GM12878 (cell line): ENCODE data around the gene HSP90AB1. TPM values are rescaled to one million over a fixed set of nuclear protein-coding genes. Genes with fewer than 3 reads are reported as not detected.

ENCODE experiments used
- BACH1 ChIP-seq: fragments of 450-650 bp; IDR thresholded peaks from 2 replicates; pipeline ENCODE4 v1.6.1; 2017; ENCODE audit warnings: mild to moderate bottlenecking, borderline replicate concordance
- KAT2A ChIP-seq: conservative IDR thresholded peaks from 2 replicates; pipeline ENCODE4 v1.6.1; 2011; ENCODE audit warnings: low read depth, low read length; ENCODE audit not compliant: control insufficient read depth
- MTA3 ChIP-seq: IDR thresholded peaks from 2 replicates; pipeline ENCODE4 v1.6.1; 2012; ENCODE audit warnings: low read length, inconsistent platforms, borderline replicate concordance
- SIN3A ChIP-seq: IDR thresholded peaks from 2 replicates; pipeline ENCODE4 v1.6.1; 2012; ENCODE audit warnings: low read depth, low read length, improper control_type of control experiment
- SP1 ChIP-seq: IDR thresholded peaks from one replicate; pipeline ENCODE4 v1.6.1; 2011; ENCODE audit warnings: low read depth, low read length
- SREBF1 ChIP-seq: IDR thresholded peaks from 2 replicates; pipeline ENCODE4 v1.6.1; 2012; ENCODE audit warnings: mild to moderate bottlenecking, low read length
- STAT3 ChIP-seq: IDR thresholded peaks from 2 replicates; pipeline ENCODE4 v1.6.1; 2011; ENCODE audit warnings: low read depth, low read length, improper control_type of control experiment
- TCF12 ChIP-seq: IDR thresholded peaks from 2 replicates; pipeline ENCODE4 v1.6.1; 2011; ENCODE audit warnings: low read depth, mild to moderate bottlenecking, low read length
- TCF3 ChIP-seq: IDR thresholded peaks from 2 replicates; pipeline ENCODE4 v1.6.1; 2012; ENCODE audit warnings: low read depth, mild to moderate bottlenecking, low read length, borderline replicate concordance; ENCODE audit not compliant: insufficient read depth
- YY1 ChIP-seq: IDR thresholded peaks from 2 replicates; pipeline ENCODE4 v1.6.1; 2011; ENCODE audit warnings: low read depth, mild to moderate bottlenecking, low read length
- ZBED1 ChIP-seq: IDR thresholded peaks from 2 replicates; pipeline ENCODE4 v1.6.1; 2016; ENCODE audit warnings: borderline replicate concordance
- polyA plus RNA-seq, 11 experiments: library from polyadenylated mRNA; depleted of rRNA in 4 of 11; unstranded in 6 of 11; stranded (reverse) in 5 of 11; fragments of >200 nt; fragmentation: Nextera tagmentation in 4 of 11; fragmentation: Illumina TruSeq in 1 of 11; extraction: Ambion mirVana in 4 of 11; extraction: Trizol in 1 of 11; gene quantifications; 1 replicate in 1 of 11; 2 replicates in 10 of 11; pipeline versions ENCODE4 v1.2.1 to v1.2.3, GENCODE V29; 2011 to 2016; ENCODE audit warnings: inconsistent platforms in 2 of 11, missing spikeins in 2 of 11, low read depth in 1 of 11
- total RNA-seq, 4 experiments: library from RNA; depleted of rRNA in 3 of 4; stranded (reverse); fragments of >200 nt in 3 of 4; fragmentation: Illumina TruSeq in 1 of 4; extraction: Trizol in 1 of 4; gene quantifications; 2 replicates each; pipeline versions ENCODE4 v1.2.1 to v1.2.3, GENCODE V29; 2013 to 2021
- TF ChIP-seq, protein P1 (sequence below): IDR thresholded peaks from 2 replicates; pipeline ENCODE4 v1.6.1; 2012; ENCODE audit warnings: low read depth, low read length, improper control_type of control experiment
- TF ChIP-seq, protein P2 (sequence below): fragments of 450-650 bp; formaldehyde crosslinking; IDR thresholded peaks from 2 replicates; pipeline ENCODE4 v1.5.0; 2022; ENCODE audit warnings: mild to moderate bottlenecking, missing genetic modification characterization
- TF ChIP-seq, protein P3 (sequence below): IDR thresholded peaks from 2 replicates; pipeline ENCODE4 v1.6.1; 2011; ENCODE audit warnings: borderline replicate concordance, low read depth, mild to moderate bottlenecking, moderate library complexity, low read length; ENCODE audit not compliant: insufficient read depth, poor library complexity, severe bottlenecking
- TF ChIP-seq, protein P4 (sequence below): fragments of 450-650 bp; IDR thresholded peaks from 2 replicates; pipeline ENCODE4 v1.6.1; 2017; ENCODE audit warnings: mild to moderate bottlenecking
- TF ChIP-seq, protein P5 (sequence below): fragments of 450-650 bp; IDR thresholded peaks from 2 replicates; pipeline ENCODE4 v1.6.1; 2016; ENCODE audit warnings: mild to moderate bottlenecking
- TF ChIP-seq, protein P6 (sequence below): fragments of 450-650 bp; IDR thresholded peaks from 2 replicates; pipeline ENCODE4 v1.6.1; 2018; ENCODE audit warnings: mild to moderate bottlenecking, low read depth, moderate library complexity; ENCODE audit not compliant: partially characterized antibody

Gene HSP90AB1
- total and polyA plus RNA-seq, 10 of the 15 experiments (the other 5 are each of a cell fraction or from before 2014, with no cell fraction given): 988 to 1,682 (median 1,146) TPM

DNA sequence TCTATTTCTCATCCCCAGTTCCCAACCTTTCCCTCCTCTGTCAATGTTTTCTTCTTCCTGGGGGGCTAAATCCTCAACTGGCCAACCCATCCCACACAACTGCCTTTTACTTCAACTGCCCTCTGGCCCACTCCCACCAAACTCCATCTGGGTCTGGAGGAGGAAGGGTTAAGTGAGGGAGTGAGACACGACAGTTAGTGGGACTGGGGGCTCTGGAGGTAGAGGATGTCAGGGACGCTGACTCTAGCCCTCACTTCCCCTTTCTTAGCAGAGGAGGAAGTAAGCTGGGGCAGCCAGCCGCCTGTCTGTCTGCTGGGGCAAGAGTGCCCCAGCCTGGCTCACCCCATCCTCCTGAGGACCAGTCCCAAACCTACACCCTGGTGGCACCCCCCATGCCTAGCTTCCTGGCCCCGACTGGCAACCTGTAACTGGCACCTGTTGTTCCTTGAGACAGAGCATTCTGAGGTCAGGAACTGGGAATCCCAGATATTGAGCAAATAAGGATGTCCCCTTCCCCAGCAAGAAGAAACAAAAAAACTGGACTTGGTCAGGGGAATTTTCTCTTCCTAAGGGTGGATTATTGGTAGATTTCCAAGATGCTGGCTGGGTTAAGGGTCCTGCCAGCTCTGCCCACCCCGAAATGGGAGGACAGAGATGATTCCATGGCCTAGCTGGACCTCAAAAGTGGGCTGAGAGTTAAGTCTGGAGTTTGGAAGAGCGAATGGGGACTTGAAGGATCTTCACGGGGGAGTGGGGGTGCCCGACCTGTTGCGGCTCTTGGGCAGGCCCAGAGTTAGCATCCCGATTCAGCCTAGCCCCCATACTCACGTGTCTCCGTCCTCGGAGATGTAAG lies 17.5 kb downstream of the HSP90AB1 start (continued):
- TF ChIP-seq MTA3 (no peak), SP1 (no peak), KAT2A (no peak), YY1 (0 out of 2 replicates have a peak, but pooled peaks have one; percentile 48), SIN3A (no peak; the same call in 1 of the 2 replicates), TCF3 (peak; percentile 79; the same call in 1 of the 2 replicates), ZBED1 (no peak), TCF12 (peak; percentile 84), BACH1 (peak; percentile 20), STAT3 (no peak), SREBF1 (no peak)
- TF ChIP-seq, protein P1, sequence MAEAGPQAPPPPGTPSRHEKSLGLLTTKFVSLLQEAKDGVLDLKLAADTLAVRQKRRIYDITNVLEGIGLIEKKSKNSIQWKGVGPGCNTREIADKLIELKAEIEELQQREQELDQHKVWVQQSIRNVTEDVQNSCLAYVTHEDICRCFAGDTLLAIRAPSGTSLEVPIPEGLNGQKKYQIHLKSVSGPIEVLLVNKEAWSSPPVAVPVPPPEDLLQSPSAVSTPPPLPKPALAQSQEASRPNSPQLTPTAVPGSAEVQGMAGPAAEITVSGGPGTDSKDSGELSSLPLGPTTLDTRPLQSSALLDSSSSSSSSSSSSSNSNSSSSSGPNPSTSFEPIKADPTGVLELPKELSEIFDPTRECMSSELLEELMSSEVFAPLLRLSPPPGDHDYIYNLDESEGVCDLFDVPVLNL: no peak
- TF ChIP-seq, protein P2, sequence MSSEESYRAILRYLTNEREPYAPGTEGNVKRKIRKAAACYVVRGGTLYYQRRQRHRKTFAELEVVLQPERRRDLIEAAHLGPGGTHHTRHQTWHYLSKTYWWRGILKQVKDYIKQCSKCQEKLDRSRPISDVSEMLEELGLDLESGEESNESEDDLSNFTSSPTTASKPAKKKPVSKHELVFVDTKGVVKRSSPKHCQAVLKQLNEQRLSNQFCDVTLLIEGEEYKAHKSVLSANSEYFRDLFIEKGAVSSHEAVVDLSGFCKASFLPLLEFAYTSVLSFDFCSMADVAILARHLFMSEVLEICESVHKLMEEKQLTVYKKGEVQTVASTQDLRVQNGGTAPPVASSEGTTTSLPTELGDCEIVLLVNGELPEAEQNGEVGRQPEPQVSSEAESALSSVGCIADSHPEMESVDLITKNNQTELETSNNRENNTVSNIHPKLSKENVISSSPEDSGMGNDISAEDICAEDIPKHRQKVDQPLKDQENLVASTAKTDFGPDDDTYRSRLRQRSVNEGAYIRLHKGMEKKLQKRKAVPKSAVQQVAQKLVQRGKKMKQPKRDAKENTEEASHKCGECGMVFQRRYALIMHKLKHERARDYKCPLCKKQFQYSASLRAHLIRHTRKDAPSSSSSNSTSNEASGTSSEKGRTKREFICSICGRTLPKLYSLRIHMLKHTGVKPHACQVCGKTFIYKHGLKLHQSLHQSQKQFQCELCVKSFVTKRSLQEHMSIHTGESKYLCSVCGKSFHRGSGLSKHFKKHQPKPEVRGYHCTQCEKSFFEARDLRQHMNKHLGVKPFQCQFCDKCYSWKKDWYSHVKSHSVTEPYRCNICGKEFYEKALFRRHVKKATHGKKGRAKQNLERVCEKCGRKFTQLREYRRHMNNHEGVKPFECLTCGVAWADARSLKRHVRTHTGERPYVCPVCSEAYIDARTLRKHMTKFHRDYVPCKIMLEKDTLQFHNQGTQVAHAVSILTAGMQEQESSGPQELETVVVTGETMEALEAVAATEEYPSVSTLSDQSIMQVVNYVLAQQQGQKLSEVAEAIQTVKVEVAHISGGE (CRISPR knock-in tag): no peak
- TF ChIP-seq, protein P3, sequence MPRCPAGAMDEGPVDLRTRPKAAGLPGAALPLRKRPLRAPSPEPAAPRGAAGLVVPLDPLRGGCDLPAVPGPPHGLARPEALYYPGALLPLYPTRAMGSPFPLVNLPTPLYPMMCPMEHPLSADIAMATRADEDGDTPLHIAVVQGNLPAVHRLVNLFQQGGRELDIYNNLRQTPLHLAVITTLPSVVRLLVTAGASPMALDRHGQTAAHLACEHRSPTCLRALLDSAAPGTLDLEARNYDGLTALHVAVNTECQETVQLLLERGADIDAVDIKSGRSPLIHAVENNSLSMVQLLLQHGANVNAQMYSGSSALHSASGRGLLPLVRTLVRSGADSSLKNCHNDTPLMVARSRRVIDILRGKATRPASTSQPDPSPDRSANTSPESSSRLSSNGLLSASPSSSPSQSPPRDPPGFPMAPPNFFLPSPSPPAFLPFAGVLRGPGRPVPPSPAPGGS: no peak
- TF ChIP-seq, protein P4, sequence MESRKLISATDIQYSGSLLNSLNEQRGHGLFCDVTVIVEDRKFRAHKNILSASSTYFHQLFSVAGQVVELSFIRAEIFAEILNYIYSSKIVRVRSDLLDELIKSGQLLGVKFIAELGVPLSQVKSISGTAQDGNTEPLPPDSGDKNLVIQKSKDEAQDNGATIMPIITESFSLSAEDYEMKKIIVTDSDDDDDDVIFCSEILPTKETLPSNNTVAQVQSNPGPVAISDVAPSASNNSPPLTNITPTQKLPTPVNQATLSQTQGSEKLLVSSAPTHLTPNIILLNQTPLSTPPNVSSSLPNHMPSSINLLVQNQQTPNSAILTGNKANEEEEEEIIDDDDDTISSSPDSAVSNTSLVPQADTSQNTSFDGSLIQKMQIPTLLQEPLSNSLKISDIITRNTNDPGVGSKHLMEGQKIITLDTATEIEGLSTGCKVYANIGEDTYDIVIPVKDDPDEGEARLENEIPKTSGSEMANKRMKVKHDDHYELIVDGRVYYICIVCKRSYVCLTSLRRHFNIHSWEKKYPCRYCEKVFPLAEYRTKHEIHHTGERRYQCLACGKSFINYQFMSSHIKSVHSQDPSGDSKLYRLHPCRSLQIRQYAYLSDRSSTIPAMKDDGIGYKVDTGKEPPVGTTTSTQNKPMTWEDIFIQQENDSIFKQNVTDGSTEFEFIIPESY: no peak
- TF ChIP-seq, protein P5, sequence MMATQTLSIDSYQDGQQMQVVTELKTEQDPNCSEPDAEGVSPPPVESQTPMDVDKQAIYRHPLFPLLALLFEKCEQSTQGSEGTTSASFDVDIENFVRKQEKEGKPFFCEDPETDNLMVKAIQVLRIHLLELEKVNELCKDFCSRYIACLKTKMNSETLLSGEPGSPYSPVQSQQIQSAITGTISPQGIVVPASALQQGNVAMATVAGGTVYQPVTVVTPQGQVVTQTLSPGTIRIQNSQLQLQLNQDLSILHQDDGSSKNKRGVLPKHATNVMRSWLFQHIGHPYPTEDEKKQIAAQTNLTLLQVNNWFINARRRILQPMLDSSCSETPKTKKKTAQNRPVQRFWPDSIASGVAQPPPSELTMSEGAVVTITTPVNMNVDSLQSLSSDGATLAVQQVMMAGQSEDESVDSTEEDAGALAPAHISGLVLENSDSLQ: peak; percentile 43
- TF ChIP-seq, protein P6, sequence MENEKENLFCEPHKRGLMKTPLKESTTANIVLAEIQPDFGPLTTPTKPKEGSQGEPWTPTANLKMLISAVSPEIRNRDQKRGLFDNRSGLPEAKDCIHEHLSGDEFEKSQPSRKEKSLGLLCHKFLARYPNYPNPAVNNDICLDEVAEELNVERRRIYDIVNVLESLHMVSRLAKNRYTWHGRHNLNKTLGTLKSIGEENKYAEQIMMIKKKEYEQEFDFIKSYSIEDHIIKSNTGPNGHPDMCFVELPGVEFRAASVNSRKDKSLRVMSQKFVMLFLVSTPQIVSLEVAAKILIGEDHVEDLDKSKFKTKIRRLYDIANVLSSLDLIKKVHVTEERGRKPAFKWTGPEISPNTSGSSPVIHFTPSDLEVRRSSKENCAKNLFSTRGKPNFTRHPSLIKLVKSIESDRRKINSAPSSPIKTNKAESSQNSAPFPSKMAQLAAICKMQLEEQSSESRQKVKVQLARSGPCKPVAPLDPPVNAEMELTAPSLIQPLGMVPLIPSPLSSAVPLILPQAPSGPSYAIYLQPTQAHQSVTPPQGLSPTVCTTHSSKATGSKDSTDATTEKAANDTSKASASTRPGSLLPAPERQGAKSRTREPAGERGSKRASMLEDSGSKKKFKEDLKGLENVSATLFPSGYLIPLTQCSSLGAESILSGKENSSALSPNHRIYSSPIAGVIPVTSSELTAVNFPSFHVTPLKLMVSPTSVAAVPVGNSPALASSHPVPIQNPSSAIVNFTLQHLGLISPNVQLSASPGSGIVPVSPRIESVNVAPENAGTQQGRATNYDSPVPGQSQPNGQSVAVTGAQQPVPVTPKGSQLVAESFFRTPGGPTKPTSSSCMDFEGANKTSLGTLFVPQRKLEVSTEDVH: no peak
